ENCODE results near the gene UQCRHL.

The UQCRHL gene

DNA sequence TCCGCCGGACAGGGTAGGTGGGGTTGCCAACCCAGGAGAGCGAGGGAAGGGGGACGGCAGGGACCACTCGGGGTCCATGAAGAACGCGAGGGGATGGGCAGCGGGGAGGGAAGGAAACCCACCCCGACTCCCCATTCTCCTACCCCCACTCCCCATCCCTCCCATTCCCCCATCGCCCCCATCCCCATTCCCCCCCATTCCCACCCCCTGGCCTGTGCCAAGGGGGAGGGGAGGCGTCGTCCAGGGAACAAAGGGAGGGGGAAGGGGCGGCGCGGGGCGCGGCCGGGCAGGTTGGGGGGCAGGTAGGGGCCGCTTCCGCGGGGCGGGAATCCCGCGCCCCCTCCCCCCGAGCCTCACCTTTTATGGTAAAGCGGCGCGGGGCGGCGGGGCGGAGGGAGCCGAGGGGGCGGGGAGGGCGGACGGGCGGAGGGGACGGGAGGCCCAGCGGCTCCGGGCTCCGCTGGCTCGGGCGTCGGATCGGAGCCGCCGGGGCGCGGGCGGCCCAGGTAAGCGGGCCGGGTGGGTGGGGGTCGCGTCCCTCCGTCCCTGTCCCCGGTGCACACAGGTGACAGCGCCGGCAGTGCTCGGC is 49.0 kb downstream of the UQCRHL start, which contains the start of gene FBLIM1:
TSS of gene FBLIM1 (plus strand) at position 453 of the 589 bp plus-strand sequence. CDS start 6,189 bp downstream, outside the sequence.
- DNase-seq (ENCODE audit: low read depth) = no peak

DNA sequence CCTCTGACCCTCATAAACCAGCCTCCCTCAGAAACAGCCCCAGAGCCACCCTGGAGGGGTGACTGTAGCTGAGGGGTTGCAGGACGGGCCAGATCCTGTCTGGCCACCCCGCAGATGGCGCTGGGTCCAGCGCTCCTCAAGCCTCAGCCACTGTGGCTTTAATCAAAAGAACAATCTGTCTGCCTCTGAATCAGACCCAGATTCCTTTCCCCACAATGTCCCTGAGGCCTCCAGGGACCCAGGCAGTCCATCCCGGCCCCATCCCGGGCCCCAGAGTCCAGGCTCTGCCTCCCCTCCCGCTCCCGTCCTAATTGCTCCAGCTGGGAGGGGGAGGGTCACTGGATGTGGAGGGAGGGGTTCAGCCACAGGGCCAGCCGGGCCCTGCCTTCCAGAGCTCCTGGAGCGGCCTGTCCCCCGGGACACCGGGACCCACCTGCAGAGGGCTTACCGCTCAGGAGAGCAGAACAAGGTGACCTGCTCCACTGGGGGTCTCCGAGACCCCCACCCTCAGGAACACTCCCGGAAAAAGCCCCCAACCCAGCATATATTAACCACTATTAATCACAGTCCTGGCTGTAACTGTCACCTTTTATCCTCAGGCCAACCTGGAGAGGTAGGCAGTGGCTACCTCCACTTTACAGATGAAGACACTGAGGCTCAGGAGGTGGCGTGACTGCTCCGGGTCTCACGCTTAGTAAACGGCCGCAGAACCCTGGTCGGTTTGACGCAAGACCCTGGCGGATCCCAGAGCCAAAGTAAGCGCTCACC is 49.7 kb downstream of the UQCRHL start:
- no peak for DNase-seq (ENCODE audit: low read depth)
